Measurements from ENCODE around the gene CPLANE2.
A peak's percentile ranks its signal among the peaks of the same experiment; 100 is the strongest.
"Not testable (repeated sequence)": the region's sequence is repeated elsewhere in the genome, so short reads cannot be mapped to it uniquely, and the experiment has no call there.

The CPLANE2 gene

GRCh38 chr1:16236511-16237342 lies at the start of gene CPLANE2:
Gene CPLANE2 (minus strand): TSS chr1:16237183. CDS start chr1:16236742, 441 bp downstream.
- DNase-seq (ENCODE audit: low read depth in 1 of 2, low spot score in 1 of 2): peak; percentile 91 to 94

GRCh38 chr1:16286122-16286521 lies 49.1 kb upstream of the CPLANE2 start:
- DNase-seq (ENCODE audit: low read depth in 1 of 2, low spot score in 1 of 2): no peak

GRCh38 chr1:16281765-16282164 lies 44.8 kb upstream of the CPLANE2 start:
- no peak for DNase-seq (ENCODE audit: low read depth in 1 of 2, low spot score in 1 of 2)

GRCh38 chr1:16279186-16279585 lies 42.2 kb upstream of the CPLANE2 start:
- DNase-seq (ENCODE audit: low read depth in 1 of 2, low spot score in 1 of 2): no peak

GRCh38 chr1:16276302-16277030 lies 39.5 kb upstream of the CPLANE2 start:
- no peak for DNase-seq (ENCODE audit: low read depth in 1 of 2, low spot score in 1 of 2)

GRCh38 chr1:16275591-16275990 lies 38.6 kb upstream of the CPLANE2 start:
- no peak for DNase-seq (ENCODE audit: low read depth in 1 of 2, low spot score in 1 of 2)

GRCh38 chr1:16267690-16268180 lies 30.8 kb upstream of the CPLANE2 start:
- DNase-seq (ENCODE audit: low read depth in 1 of 2, low spot score in 1 of 2): no peak

- DNase-seq (ENCODE audit: low read depth in 1 of 2, low spot score in 1 of 2): no peak
Measured at GRCh38 chr1:16266411-16267118, 29.6 kb upstream of the CPLANE2 start.

GRCh38 chr1:16262067-16262466 lies 25.1 kb upstream of the CPLANE2 start:
- no peak for DNase-seq (ENCODE audit: low read depth in 1 of 2, low spot score in 1 of 2)

GRCh38 chr1:16260814-16261213 lies 23.8 kb upstream of the CPLANE2 start:
- DNase-seq (ENCODE audit: low read depth in 1 of 2, low spot score in 1 of 2): no peak

- DNase-seq (ENCODE audit: low read depth in 1 of 2, low spot score in 1 of 2): no peak
Measured at GRCh38 chr1:16258591-16259135, 21.7 kb upstream of the CPLANE2 start.

- DNase-seq (ENCODE audit: low read depth in 1 of 2, low spot score in 1 of 2): no peak
Measured at GRCh38 chr1:16257968-16258367, 21.0 kb upstream of the CPLANE2 start.

- DNase-seq (ENCODE audit: low read depth in 1 of 2, low spot score in 1 of 2): not testable (repeated sequence)
Measured at GRCh38 chr1:16257556-16257955, 20.6 kb upstream of the CPLANE2 start.

- DNase-seq (ENCODE audit: low read depth in 1 of 2, low spot score in 1 of 2): no peak
Measured at GRCh38 chr1:16256478-16256877, 19.5 kb upstream of the CPLANE2 start.

- DNase-seq (ENCODE audit: low read depth in 1 of 2, low spot score in 1 of 2): no peak
Measured at GRCh38 chr1:16254263-16254928, 17.4 kb upstream of the CPLANE2 start.

- no peak for DNase-seq (ENCODE audit: low read depth in 1 of 2, low spot score in 1 of 2)
Measured at GRCh38 chr1:16253332-16253922, 16.4 kb upstream of the CPLANE2 start.

- no peak for DNase-seq (ENCODE audit: low read depth in 1 of 2, low spot score in 1 of 2)
Measured at GRCh38 chr1:16252912-16253311, 15.9 kb upstream of the CPLANE2 start.

- DNase-seq (ENCODE audit: low read depth in 1 of 2, low spot score in 1 of 2): no peak
Measured at GRCh38 chr1:16251381-16251780, 14.4 kb upstream of the CPLANE2 start.

- DNase-seq (ENCODE audit: low read depth in 1 of 2, low spot score in 1 of 2): no peak
Measured at GRCh38 chr1:16250524-16251251, 13.7 kb upstream of the CPLANE2 start.

All from activated CD4-positive, alpha-beta T cell treated with anti-CD3 and anti-CD28 coated beads, Interleukin-2, amount 50 U/mL, for 24 hours (primary cell).